ENCODE data around the gene STK16.

The STK16 gene

DNA sequence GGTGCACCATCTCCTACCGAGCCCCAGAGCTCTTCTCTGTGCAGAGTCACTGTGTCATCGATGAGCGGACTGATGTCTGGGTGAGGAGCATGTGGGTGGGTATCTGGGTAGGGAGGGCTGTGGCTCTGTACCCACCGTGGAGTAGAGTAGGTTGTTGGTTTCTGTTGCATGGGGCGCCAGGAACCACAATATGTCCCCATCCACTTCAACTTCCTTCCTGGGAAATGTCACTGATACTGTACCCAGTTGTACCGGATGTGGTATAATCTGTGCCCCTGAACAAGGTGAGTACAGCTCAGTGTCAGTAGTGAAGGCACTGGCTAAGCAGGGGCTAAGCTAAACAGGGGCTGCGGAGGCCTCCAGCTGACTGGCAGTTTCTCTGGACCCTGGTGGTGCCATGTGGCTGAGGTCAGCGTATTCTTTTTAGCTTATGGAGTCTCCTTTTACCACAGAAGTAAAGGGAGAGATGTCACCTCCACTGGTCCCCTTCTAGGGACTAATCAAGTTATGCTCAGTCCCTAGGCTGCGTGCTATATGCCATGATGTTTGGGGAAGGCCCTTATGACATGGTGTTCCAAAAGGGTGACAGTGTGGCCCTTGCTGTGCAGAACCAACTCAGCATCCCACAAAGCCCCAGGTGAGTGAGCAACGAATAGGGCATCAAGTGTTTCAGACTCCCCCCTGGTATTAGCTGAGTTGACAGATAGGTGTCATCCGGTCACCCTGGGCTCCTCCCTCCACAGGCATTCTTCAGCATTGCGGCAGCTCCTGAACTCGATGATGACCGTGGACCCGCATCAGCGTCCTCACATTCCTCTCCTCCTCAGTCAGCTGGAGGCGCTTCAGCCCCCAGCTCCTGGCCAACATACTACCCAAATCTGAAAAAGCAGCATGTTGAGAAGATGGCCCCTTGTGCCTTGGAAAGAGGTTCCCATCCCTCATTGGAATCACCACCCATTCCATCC lies 2.7 kb downstream of the STK16 start:
- TF ChIP-seq, protein P1, sequence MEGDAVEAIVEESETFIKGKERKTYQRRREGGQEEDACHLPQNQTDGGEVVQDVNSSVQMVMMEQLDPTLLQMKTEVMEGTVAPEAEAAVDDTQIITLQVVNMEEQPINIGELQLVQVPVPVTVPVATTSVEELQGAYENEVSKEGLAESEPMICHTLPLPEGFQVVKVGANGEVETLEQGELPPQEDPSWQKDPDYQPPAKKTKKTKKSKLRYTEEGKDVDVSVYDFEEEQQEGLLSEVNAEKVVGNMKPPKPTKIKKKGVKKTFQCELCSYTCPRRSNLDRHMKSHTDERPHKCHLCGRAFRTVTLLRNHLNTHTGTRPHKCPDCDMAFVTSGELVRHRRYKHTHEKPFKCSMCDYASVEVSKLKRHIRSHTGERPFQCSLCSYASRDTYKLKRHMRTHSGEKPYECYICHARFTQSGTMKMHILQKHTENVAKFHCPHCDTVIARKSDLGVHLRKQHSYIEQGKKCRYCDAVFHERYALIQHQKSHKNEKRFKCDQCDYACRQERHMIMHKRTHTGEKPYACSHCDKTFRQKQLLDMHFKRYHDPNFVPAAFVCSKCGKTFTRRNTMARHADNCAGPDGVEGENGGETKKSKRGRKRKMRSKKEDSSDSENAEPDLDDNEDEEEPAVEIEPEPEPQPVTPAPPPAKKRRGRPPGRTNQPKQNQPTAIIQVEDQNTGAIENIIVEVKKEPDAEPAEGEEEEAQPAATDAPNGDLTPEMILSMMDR (IDR thresholded peaks at IDR 0.05; ENCODE audit: low read length, missing control alignments) = no peak
- H3K4me3 ChIP-seq (replicated peaks; ENCODE audit: low read depth, low read length) = no peak overlapping the region
- DNase-seq (ENCODE audit: low read depth) = no peak

DNA sequence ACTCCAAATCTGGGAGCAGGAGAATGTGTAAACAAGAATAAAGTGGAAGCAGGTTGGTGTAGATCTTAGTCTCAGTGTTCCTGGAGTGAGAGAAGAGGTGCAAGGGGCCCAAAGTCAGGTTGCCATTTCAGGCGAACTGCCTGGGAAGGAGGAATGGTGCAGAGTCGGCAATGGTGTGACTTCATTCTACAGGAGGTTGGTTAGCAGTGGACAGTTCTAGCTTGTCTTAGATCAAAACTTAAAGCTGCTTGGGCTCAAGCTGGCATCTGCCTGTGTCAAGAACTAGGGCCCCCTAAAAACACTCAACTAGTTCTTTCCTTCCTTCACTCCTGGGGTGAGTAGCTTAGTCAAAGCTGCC lies 3.5 kb downstream of the STK16 start:
- DNase-seq (ENCODE audit: low read depth) = no peak
- H3K4me3 ChIP-seq (replicated peaks; ENCODE audit: low read depth, low read length) = peak overlapping the region; percentile 17
- TF ChIP-seq, protein P1 (IDR thresholded peaks at IDR 0.05; ENCODE audit: low read length, missing control alignments) = no peak

DNA sequence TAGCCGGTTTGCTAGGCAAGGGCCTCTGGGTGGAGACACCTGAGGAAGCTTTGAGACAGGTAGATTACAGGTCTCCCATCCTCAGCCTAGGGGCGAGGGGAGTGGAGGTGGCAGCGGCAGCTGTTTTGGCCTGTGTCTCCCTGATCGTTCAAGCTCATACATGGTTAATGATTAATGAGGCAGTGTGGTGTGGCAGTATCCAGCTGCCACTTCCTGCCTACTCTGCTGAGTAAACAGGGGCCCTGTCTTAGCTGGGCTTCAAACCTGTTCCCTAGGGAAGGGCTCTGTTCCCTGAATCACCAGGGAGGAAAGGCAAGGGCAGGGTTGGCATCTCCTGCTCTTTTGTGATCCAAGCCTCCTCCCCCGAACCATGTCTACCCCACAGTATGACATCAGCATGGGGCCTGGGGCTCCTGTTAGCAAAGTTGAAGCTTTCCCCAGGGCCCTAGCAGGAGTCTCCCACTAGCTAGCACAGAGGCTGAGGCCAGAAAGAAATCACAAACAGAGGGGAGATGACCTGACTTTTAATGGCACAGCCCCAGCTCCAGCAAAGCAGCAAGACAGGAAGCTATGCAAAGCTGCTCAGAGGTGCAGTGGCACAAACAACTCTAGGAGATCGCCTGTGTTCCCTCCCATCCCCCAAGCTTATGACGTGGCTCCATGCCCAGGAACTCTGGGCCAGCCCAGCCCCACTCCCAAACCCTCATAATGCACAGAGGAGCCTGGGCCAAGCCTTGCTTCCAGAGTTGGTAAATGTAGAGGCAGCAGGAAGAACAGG lies 4.1 kb downstream of the STK16 start:
- TF ChIP-seq, protein P1 (IDR thresholded peaks at IDR 0.05; ENCODE audit: low read length, missing control alignments) = no peak
- peak; percentile 95 for DNase-seq (ENCODE audit: low read depth)
- H3K4me3 ChIP-seq (replicated peaks; ENCODE audit: low read depth, low read length) = peak overlapping the region; percentile 17

DNA sequence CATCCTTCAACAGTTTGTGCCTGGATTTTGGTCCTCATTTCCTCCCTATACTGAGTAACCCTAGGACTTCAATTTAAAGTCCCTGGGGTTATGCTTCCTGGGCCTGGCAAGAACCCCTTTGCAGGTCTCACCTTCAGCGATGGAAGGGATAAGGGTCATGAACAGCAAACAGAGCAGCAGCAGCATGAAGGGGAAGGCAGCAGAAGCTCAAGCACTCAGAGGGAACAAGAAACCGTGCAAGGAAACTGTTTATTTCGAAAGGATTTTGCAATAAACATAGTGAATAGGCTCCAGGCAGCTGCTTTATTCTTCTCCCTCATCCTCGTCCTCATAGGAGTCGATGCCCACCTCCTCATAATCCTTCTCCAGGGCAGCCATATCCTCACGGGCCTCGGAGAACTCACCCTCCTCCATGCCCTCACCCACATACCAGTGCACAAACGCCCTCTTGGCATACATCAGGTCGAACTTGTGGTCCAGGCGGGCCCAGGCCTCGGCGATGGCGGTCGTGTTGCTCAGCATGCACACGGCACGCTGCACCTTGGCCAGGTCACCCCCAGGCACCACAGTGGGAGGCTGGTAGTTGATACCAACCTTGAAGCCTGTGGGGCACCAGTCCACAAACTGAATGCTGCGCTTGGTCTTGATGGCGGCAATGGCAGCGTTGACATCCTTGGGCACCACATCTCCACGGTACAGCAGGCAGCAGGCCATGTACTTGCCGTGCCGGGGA lies 4.9 kb downstream of the STK16 start:
- TF ChIP-seq, protein P1 (IDR thresholded peaks at IDR 0.05; ENCODE audit: low read length, missing control alignments) = no peak
- DNase-seq (ENCODE audit: low read depth) = peak; percentile 27
- H3K4me3 ChIP-seq (replicated peaks; ENCODE audit: low read depth, low read length) = no peak overlapping the region

DNA sequence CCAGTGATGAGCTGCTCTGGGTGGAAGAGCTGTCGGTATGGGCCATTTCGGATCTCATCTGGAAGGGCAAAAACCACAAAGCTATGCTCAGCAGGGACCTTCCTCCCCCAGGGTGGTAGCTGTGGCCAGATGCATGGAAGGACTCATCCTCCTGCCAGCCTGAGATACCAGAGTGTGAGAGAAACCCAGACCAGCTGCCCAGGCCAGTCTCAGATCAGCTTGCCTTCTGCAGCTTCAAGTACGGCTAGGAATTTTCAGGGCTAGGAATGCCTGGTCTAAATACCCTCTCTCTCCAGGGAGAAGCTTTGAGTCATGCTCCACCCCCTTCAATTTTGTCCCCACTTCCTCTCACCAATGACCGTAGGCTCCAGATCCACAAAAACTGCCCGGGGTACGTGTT lies 6.4 kb downstream of the STK16 start:
- no peak for DNase-seq (ENCODE audit: low read depth)
- H3K4me3 ChIP-seq (replicated peaks; ENCODE audit: low read depth, low read length) = no peak overlapping the region
- TF ChIP-seq, protein P1 (IDR thresholded peaks at IDR 0.05; ENCODE audit: low read length, missing control alignments) = no peak

DNA sequence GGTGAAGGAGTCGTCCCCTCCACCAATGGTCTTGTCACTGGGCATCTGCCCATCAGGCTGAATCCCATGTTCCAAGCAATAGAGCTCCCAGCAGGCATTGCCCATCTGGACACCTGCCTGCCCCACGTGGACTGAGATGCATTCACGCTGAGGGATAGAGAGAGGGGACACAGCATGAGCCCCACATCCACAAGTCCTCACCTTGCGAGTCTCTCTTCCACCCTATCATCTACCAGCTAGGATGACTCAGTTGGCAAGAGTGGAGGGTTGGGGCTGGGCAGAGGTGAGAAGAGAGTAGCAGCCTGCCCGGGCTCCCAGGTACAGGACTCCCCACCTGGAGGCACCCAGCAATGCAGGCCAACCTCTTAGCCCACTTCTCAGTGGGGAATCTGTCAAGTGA lies 6.8 kb downstream of the STK16 start:
- H3K4me3 ChIP-seq (replicated peaks; ENCODE audit: low read depth, low read length) = no peak overlapping the region
- no peak for DNase-seq (ENCODE audit: low read depth)

More for the DNA sequence above, 6.8 kb downstream of the STK16 start:
- TF ChIP-seq, protein P1 (IDR thresholded peaks at IDR 0.05; ENCODE audit: low read length, missing control alignments) = no peak

Data from fibroblast of pulmonary artery (primary cell).